Measurements from ENCODE around the gene MYO7A.

MYO7A gene

GRCh38 chr11:77176996-77177395 lies 49.0 kb downstream of the MYO7A start:
- H3K4me3 ChIP-seq (ENCODE audit: low read depth in 1 of 2, low read length in 2 of 2) = no peak overlapping the region
- DNase-seq (no peak), ATAC-seq (ENCODE audit: insufficient read depth, low read depth) (no peak)
- H3K4me1 ChIP-seq (ENCODE audit: insufficient read depth, low read length) = no peaks in the 10 kb centered on the region
- H3K36me3 ChIP-seq (ENCODE audit: insufficient read depth, low read length) = no peaks in the 10 kb centered on the region
- no peaks in the 10 kb centered on the region for H3K9me3 ChIP-seq (ENCODE audit: insufficient read depth, low read length, severe bottlenecking)
- no peaks in the 10 kb centered on the region for H3K27me3 ChIP-seq (ENCODE audit: insufficient read depth, low read length, poor library complexity)
- no peak overlapping the region for H3K4me2 ChIP-seq (ENCODE audit: insufficient read depth, low read length)
- H4K20me1 ChIP-seq (ENCODE audit: insufficient read depth, low read length) = no peaks in the 10 kb centered on the region; the same call in 1 of the 2 replicates
- H2AFZ ChIP-seq (ENCODE audit: low read depth, low read length) = no peak overlapping the region
- H3K79me2 ChIP-seq (ENCODE audit: insufficient read depth, low read length) = no peaks in the 10 kb centered on the region
- H3K27ac ChIP-seq (ENCODE audit: low read length) = no peak overlapping the region
- no peak for TF ChIP-seq EZH2 (IDR thresholded peaks at IDR 0.05; ENCODE audit: borderline replicate concordance, low read depth, low read length, severe bottlenecking)
- TF ChIP-seq CTCF (IDR thresholded peaks at IDR 0.05; ENCODE audit: borderline replicate concordance, extremely low read depth, low read length, poor library complexity, severe bottlenecking) = no peak
- no peak overlapping the region for H3K9ac ChIP-seq (ENCODE audit: low read depth, low read length)

DNA sequence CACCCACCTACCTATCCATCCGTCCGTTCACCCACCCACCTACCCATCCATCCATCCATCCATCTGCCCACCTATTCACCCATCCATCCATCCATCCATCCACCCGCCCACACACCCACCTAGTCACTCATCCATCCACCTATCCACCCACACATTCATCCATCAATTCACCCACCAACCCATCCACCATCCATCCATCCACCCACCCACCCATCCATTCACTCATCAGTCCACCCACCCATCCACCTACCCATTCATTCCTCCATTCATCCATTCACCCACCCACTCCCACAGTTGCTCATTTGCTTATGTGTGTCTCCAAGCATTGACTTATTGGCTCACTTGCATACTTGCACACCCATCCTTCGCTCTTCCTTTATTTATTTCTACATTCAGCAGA lies 50.1 kb downstream of the MYO7A start:
- Histone ChIP-seq H3K9me3 (ENCODE audit: insufficient read depth, low read length, severe bottlenecking) (no peaks in the 10 kb centered on the region), H3K9ac (ENCODE audit: low read depth, low read length) (no peak overlapping the region), H2AFZ (ENCODE audit: low read depth, low read length) (no peak overlapping the region), H3K27ac (ENCODE audit: low read length) (no peak overlapping the region), H3K4me3 (ENCODE audit: low read depth in 1 of 2, low read length in 2 of 2) (no peak overlapping the region), H3K36me3 (ENCODE audit: insufficient read depth, low read length) (no peaks in the 10 kb centered on the region), H3K4me2 (ENCODE audit: insufficient read depth, low read length) (no peak overlapping the region), H3K79me2 (ENCODE audit: insufficient read depth, low read length) (no peaks in the 10 kb centered on the region), H3K4me1 (ENCODE audit: insufficient read depth, low read length) (no peaks in the 10 kb centered on the region), H3K27me3 (ENCODE audit: insufficient read depth, low read length, poor library complexity) (no peaks in the 10 kb centered on the region), H4K20me1 (ENCODE audit: insufficient read depth, low read length) (no peaks in the 10 kb centered on the region)
- ATAC-seq (ENCODE audit: insufficient read depth, low read depth) = no peak
- DNase-seq = no peak
- TF ChIP-seq CTCF (IDR thresholded peaks at IDR 0.05; ENCODE audit: borderline replicate concordance, extremely low read depth, low read length, poor library complexity, severe bottlenecking) = no peak
- TF ChIP-seq EZH2 (IDR thresholded peaks at IDR 0.05; ENCODE audit: borderline replicate concordance, low read depth, low read length, severe bottlenecking) = no peak

- ATAC-seq (ENCODE audit: insufficient read depth, low read depth) = no peak
- no peaks in the 10 kb centered on the region for H3K36me3 ChIP-seq (ENCODE audit: insufficient read depth, low read length)
- H3K9ac ChIP-seq (ENCODE audit: low read depth, low read length) = no peak overlapping the region
Measured at GRCh38 chr11:77179048-77179447, 51.0 kb downstream of the MYO7A start.

More at GRCh38 chr11:77179048-77179447, 51.0 kb downstream of the MYO7A start:
- Histone ChIP-seq H2AFZ (ENCODE audit: low read depth, low read length) (no peak overlapping the region), H3K4me3 (ENCODE audit: low read depth in 1 of 2, low read length in 2 of 2) (no peak overlapping the region), H3K27ac (ENCODE audit: low read length) (no peak overlapping the region), H3K79me2 (ENCODE audit: insufficient read depth, low read length) (no peaks in the 10 kb centered on the region), H3K27me3 (ENCODE audit: insufficient read depth, low read length, poor library complexity) (no peaks in the 10 kb centered on the region), H3K4me1 (ENCODE audit: insufficient read depth, low read length) (no peaks in the 10 kb centered on the region), H3K9me3 (ENCODE audit: insufficient read depth, low read length, severe bottlenecking) (no peaks in the 10 kb centered on the region), H3K4me2 (ENCODE audit: insufficient read depth, low read length) (no peak overlapping the region), H4K20me1 (ENCODE audit: insufficient read depth, low read length) (no peaks in the 10 kb centered on the region)
- TF ChIP-seq CTCF (IDR thresholded peaks at IDR 0.05; ENCODE audit: borderline replicate concordance, extremely low read depth, low read length, poor library complexity, severe bottlenecking) = no peak
- no peak for TF ChIP-seq EZH2 (IDR thresholded peaks at IDR 0.05; ENCODE audit: borderline replicate concordance, low read depth, low read length, severe bottlenecking)
- DNase-seq = no peak

All from DND-41 (cell line).